H9 (cell line): ENCODE data around the gene PIGK. TPM values are rescaled to one million over a fixed set of nuclear protein-coding genes. Genes with fewer than 3 reads are reported as not detected.

ENCODE experiments used
- DNase-seq: peaks from one replicate; pipeline ENCODE4 v3.0.0-alpha.2; 2017
- H2AFZ ChIP-seq: one replicate; pipeline ENCODE4 v1.6.1; 2013; ENCODE audit warnings: mild to moderate bottlenecking, low read length, control low read depth, moderate library complexity
- H2AK5ac ChIP-seq: 2 replicates; pipeline ENCODE4 v1.6.1; 2013; ENCODE audit warnings: low read length, control low read depth, mixed read lengths; ENCODE audit not compliant: insufficient read length
- H2BK120ac ChIP-seq: one replicate; pipeline ENCODE4 v1.6.1; 2013; ENCODE audit warnings: low read depth, mild to moderate bottlenecking, low read length, control low read depth, inconsistent platforms; ENCODE audit not compliant: poor library complexity, severe bottlenecking
- H2BK12ac ChIP-seq: 2 replicates; pipeline ENCODE4 v1.6.1; 2013; ENCODE audit warnings: low read length, control low read depth, mixed read lengths, low read depth; ENCODE audit not compliant: insufficient read length
- H2BK15ac ChIP-seq: 2 replicates; pipeline ENCODE4 v1.6.1; 2013; ENCODE audit warnings: low read depth, low read length, control low read depth
- H2BK20ac ChIP-seq: one replicate; pipeline ENCODE4 v1.6.1; 2013; ENCODE audit warnings: low read depth, mild to moderate bottlenecking, low read length, control low read depth, inconsistent platforms; ENCODE audit not compliant: poor library complexity, severe bottlenecking
- H2BK5ac ChIP-seq: 2 replicates; pipeline ENCODE4 v1.6.1; 2013; ENCODE audit warnings: low read length, control low read depth, mixed read lengths; ENCODE audit not compliant: insufficient read length
- H3K14ac ChIP-seq: 2 replicates; pipeline ENCODE4 v1.6.1; 2013; ENCODE audit warnings: low read length, control low read depth; ENCODE audit not compliant: insufficient read depth
- H3K18ac ChIP-seq: 2 replicates; pipeline ENCODE4 v1.6.1; 2013; ENCODE audit warnings: low read depth, mild to moderate bottlenecking, mixed read lengths, low read length, control low read depth; ENCODE audit not compliant: insufficient read length
- H3K23ac ChIP-seq: 2 replicates; pipeline ENCODE4 v1.6.1; 2013; ENCODE audit warnings: low read length, control low read depth, mixed read lengths, low read depth; ENCODE audit not compliant: insufficient read length
- H3K23me2 ChIP-seq: 2 replicates; pipeline ENCODE4 v1.6.1; 2013; ENCODE audit warnings: low read depth, mild to moderate bottlenecking, mixed read lengths, low read length, control low read depth; ENCODE audit not compliant: insufficient read length, poor library complexity, severe bottlenecking
- H3K27ac ChIP-seq: 2 replicates; pipeline ENCODE4 v1.5.1; 2013; ENCODE audit warnings: low read length, control low read depth, mixed read lengths, low read depth; ENCODE audit not compliant: insufficient read length
- H3K27me3 ChIP-seq: 2 replicates; pipeline ENCODE4 v1.6.1; 2013; ENCODE audit warnings: low read length, control low read depth, inconsistent platforms; ENCODE audit not compliant: insufficient read depth
- H3K4ac ChIP-seq: 2 replicates; pipeline ENCODE4 v1.6.1; 2013; ENCODE audit warnings: low read depth, mild to moderate bottlenecking, control low read depth, inconsistent platforms, low read length, moderate library complexity
- H3K4me1 ChIP-seq: 2 replicates; pipeline ENCODE4 v1.6.1; 2013; ENCODE audit warnings: low read length, control low read depth, inconsistent platforms; ENCODE audit not compliant: insufficient read depth
- H3K4me2 ChIP-seq: 2 replicates; pipeline ENCODE4 v1.6.1; 2013; ENCODE audit warnings: low read length, control low read depth, mixed read lengths; ENCODE audit not compliant: insufficient read length, insufficient read depth
- H3K56ac ChIP-seq: 2 replicates; pipeline ENCODE4 v1.6.1; 2013; ENCODE audit warnings: low read depth, mild to moderate bottlenecking, mixed read lengths, low read length, control low read depth; ENCODE audit not compliant: insufficient read length
- H3K79me1 ChIP-seq: 2 replicates; pipeline ENCODE4 v1.6.1; 2013; ENCODE audit warnings: low read depth, mild to moderate bottlenecking, moderate library complexity, low read length, control low read depth, inconsistent platforms; ENCODE audit not compliant: insufficient read depth, poor library complexity, severe bottlenecking
- H3K79me2 ChIP-seq: 2 replicates; pipeline ENCODE4 v1.6.1; 2013; ENCODE audit warnings: low read length, control low read depth, inconsistent platforms; ENCODE audit not compliant: insufficient read depth
- H3K9ac ChIP-seq: 2 replicates; pipeline ENCODE4 v1.6.1; 2013; ENCODE audit warnings: low read length, control low read depth, mixed read lengths; ENCODE audit not compliant: insufficient read length; ENCODE audit errors: extremely low read depth
- H3K9me3 ChIP-seq: one replicate; pipeline ENCODE4 v1.6.1; 2013; ENCODE audit warnings: low read depth, low read length, inconsistent platforms; ENCODE audit not compliant: control insufficient read depth
- H3T11ph ChIP-seq: one replicate; pipeline ENCODE4 v1.6.1; 2013; ENCODE audit warnings: mild to moderate bottlenecking, low read length, control low read depth, inconsistent platforms
- H4K20me1 ChIP-seq: one replicate; pipeline ENCODE4 v1.6.1; 2013; ENCODE audit not compliant: control insufficient read depth, insufficient read length, insufficient read depth
- H4K5ac ChIP-seq: 2 replicates; pipeline ENCODE4 v1.6.1; 2013; ENCODE audit warnings: low read depth, mild to moderate bottlenecking, mixed read lengths, low read length, control low read depth; ENCODE audit not compliant: insufficient read length
- H4K8ac ChIP-seq: replicated peaks from 2 replicates; pipeline ENCODE4 v1.6.1; 2013; ENCODE audit warnings: low read length, control low read depth, mixed read lengths, low read depth; ENCODE audit not compliant: insufficient read length
- H4K91ac ChIP-seq: 2 replicates; pipeline ENCODE4 v1.6.1; 2013; ENCODE audit warnings: low read depth, mild to moderate bottlenecking, moderate library complexity, mixed read lengths, low read length, control low read depth; ENCODE audit not compliant: insufficient read length
- H3K27ac Mint-ChIP-seq, 3 experiments: 2 replicates in 2 of 3; 3 replicates in 1 of 3; pipeline ENCODE4 v1.8.0; 2020 to 2021; ENCODE audit warnings: mixed read lengths in 3 of 3, mild to moderate bottlenecking in 1 of 3, moderate library complexity in 1 of 3
- H3K27me3 Mint-ChIP-seq: 2 replicates; pipeline ENCODE4 v1.8.0; 2021; ENCODE audit warnings: low read depth, mild to moderate bottlenecking, moderate library complexity, mixed read lengths
- H3K36me3 Mint-ChIP-seq, 3 experiments: 2 replicates in 2 of 3; 3 replicates in 1 of 3; pipeline ENCODE4 v1.8.0; 2020 to 2021; ENCODE audit warnings: low read depth in 3 of 3, mixed read lengths in 3 of 3; ENCODE audit not compliant: insufficient read depth in 1 of 3
- H3K4me1 Mint-ChIP-seq, 2 experiments: 2 replicates each; pipeline ENCODE4 v1.8.0; 2020; ENCODE audit warnings: mixed read lengths in 2 of 2
- H3K4me3 Mint-ChIP-seq, 2 experiments: 2 replicates in 1 of 2; 3 replicates in 1 of 2; pipeline ENCODE4 v1.8.0; 2020 to 2021; ENCODE audit warnings: mild to moderate bottlenecking in 2 of 2, mixed read lengths in 2 of 2, moderate library complexity in 1 of 2
- H3K9me3 Mint-ChIP-seq, 2 experiments: 2 replicates in 1 of 2; 3 replicates in 1 of 2; pipeline ENCODE4 v1.8.0; 2020; ENCODE audit warnings: mild to moderate bottlenecking in 2 of 2, mixed read lengths in 2 of 2, moderate library complexity in 1 of 2
- WGBS: extraction: QIAGEN DNeasy Blood & Tissue Kit; methylation state at CpG from one replicate; pipeline ENCODE4 v1.1.7; 2013; ENCODE audit warnings: missing lambda C conversion rate, low lambda C conversion rate, mixed read lengths; ENCODE audit not compliant: insufficient read length; ENCODE audit errors: extremely low coverage; 5-methylcytosine and 5-hydroxymethylcytosine counted together
- total RNA-seq: library from RNA; stranded (reverse); gene quantifications from 2 replicates; pipeline ENCODE4 v1.2.1, GENCODE V29; 2021
- TF ChIP-seq, protein P1 (sequence below): fragments of 200-600 bp; sonication (generic); conservative IDR thresholded peaks from 3 replicates; pipeline ENCODE4 v1.8.0; 2021; ENCODE audit warnings: antibody characterized with exemption, mild to moderate bottlenecking

The PIGK gene
- total RNA-seq, 1 experiment from 2014 or later, result 22.1 TPM

- no peaks in the 10 kb centered on the region for H3K4me1 ChIP-seq
- no peak overlapping the region for H3K27ac ChIP-seq
- WGBS, result no CpG with 5 or more reads among the region's 20 CpGs
- no peak overlapping the region for H2BK5ac ChIP-seq
- no peak overlapping the region for H2AK5ac ChIP-seq
- no peak overlapping the region for H4K5ac ChIP-seq
- no peak overlapping the region for H3K18ac ChIP-seq
- Mint-ChIP-seq H3K27me3 (no peaks in the 10 kb centered on the region), H3K27ac (no peak overlapping the region), H3K4me3 (no peak overlapping the region), H3K9me3 (no peaks in the 10 kb centered on the region), H3K4me1 (no peaks in the 10 kb centered on the region), H3K36me3 (no peaks in the 10 kb centered on the region)
- no peak overlapping the region for H3K4me2 ChIP-seq
- no peaks in the 10 kb centered on the region for H3K27me3 ChIP-seq
- H3K4ac ChIP-seq, result no peak overlapping the region
- TF ChIP-seq, protein P1, sequence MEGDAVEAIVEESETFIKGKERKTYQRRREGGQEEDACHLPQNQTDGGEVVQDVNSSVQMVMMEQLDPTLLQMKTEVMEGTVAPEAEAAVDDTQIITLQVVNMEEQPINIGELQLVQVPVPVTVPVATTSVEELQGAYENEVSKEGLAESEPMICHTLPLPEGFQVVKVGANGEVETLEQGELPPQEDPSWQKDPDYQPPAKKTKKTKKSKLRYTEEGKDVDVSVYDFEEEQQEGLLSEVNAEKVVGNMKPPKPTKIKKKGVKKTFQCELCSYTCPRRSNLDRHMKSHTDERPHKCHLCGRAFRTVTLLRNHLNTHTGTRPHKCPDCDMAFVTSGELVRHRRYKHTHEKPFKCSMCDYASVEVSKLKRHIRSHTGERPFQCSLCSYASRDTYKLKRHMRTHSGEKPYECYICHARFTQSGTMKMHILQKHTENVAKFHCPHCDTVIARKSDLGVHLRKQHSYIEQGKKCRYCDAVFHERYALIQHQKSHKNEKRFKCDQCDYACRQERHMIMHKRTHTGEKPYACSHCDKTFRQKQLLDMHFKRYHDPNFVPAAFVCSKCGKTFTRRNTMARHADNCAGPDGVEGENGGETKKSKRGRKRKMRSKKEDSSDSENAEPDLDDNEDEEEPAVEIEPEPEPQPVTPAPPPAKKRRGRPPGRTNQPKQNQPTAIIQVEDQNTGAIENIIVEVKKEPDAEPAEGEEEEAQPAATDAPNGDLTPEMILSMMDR, result no peak
- no peak overlapping the region for H3K56ac ChIP-seq
- H2BK12ac ChIP-seq, result no peak overlapping the region
- no peak overlapping the region for H2BK120ac ChIP-seq
- no peak overlapping the region; the same call in 1 of the 2 replicates for H3K14ac ChIP-seq
- H3K23me2 ChIP-seq, result no peaks in the 10 kb centered on the region
- no peaks in the 10 kb centered on the region for H3K9me3 ChIP-seq
- H2AFZ ChIP-seq, result no peak overlapping the region
- no peak overlapping the region for H4K91ac ChIP-seq
- no peak overlapping the region for H2BK20ac ChIP-seq
- no peaks in the 10 kb centered on the region for H3K79me1 ChIP-seq
- H3T11ph ChIP-seq, result no peak overlapping the region
- no peak for DNase-seq
- no peak overlapping the region for H3K9ac ChIP-seq
- H3K23ac ChIP-seq, result no peak overlapping the region
- H4K8ac ChIP-seq, result no peak overlapping the region
- H2BK15ac ChIP-seq, result no peak overlapping the region
- H3K79me2 ChIP-seq, result no peaks in the 10 kb centered on the region
- H4K20me1 ChIP-seq, result no peaks in the 10 kb centered on the region
Measured at GRCh38 chr1:77044133-77044849, 174.9 kb downstream of the PIGK start.
